ENCODE measurements around the gene NEDD4L.
"Not testable (repeated sequence)": the region's sequence is repeated elsewhere in the genome, so short reads cannot be mapped to it uniquely, and the experiment has no call there.

Gene NEDD4L

DNA sequence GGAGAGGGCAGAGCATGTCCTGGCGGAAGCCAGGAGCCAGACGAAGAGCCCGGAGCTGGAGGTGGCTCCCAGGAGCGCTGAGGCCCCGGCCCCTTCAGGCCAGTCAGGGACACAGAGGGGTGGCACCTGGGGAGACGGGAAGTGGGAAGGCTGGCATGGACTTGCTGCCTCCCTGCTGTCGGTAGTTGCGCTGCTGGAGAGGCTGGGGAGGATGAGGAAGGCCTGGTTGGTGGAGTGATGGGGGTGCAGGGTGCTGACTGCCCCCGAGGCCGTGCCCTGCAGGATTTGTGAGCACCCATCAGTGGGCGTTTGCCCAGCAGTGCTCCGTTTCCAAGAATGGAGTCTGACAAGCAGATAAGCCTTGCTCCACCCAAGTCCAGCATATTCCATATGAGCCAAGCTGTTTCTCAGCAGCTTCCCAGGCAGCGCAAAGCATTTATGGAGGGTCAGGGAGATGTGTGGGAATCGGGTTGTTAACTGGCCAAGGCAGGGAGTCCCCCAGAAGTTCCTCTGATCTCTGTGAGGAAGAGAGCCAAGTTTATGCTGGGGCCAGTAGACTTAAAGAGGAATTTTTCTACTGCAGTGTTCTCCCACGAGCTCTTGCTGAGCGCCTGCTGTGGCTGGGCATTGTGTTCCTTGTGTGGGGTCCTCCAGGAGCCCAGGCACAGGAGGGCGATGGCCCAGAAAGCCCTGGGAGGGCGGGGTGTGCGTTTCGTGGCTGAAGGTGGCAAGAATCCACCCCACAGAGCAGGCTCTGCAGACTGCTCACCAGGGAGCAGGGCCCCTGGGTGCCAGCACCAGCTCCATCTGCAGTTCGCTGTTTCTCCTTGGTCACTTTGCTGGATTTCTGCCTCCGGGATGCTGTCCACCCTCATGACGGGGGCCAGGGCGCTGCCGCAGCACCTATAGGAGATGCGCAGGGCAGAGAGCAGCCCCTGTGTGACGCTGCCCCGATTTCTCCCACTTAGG lies 334.7 kb downstream of the NEDD4L start:
- DNase-seq (ENCODE audit: low spot score), result no peak

DNA sequence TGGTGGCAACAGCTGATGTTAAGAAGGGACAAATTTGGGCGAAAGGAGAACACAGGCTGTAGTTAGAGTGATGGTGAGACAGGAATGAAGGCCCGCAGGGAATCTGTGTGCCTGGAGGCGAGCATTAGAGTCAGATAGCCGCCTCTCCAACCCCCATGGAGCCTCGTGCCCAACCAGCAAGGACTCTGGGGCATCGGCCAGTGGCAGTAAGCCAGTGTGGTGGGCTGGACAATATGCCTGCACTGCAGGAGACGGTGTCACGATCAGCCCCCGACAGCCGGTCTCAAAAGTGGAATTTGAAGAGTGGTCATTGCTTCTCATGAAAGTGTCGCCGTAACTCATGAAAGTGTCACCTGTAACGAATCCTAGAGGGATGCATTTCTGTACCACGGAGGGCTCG lies 335.4 kb downstream of the NEDD4L start:
- DNase-seq (ENCODE audit: low spot score), result no peak

DNA sequence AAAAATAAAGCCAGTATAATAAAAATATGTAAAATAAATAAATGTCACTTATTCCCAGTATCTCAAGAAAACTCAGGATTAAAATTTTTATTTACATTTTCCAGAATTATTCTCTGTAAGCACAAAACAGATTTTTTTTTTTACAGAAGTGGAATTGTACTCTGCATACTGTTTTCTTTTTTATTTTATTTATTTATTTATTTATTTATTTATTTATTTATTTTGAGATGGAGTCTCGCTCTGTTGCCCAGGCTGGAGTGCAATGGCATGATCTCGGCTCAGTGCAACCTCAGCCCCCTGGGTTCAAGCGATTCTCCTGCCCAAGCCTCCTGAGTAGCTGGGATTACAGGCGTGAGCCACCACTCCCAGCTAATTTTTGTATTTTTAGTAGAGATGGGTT lies 336.1 kb downstream of the NEDD4L start:
- not testable (repeated sequence) for DNase-seq (ENCODE audit: low spot score)

DNA sequence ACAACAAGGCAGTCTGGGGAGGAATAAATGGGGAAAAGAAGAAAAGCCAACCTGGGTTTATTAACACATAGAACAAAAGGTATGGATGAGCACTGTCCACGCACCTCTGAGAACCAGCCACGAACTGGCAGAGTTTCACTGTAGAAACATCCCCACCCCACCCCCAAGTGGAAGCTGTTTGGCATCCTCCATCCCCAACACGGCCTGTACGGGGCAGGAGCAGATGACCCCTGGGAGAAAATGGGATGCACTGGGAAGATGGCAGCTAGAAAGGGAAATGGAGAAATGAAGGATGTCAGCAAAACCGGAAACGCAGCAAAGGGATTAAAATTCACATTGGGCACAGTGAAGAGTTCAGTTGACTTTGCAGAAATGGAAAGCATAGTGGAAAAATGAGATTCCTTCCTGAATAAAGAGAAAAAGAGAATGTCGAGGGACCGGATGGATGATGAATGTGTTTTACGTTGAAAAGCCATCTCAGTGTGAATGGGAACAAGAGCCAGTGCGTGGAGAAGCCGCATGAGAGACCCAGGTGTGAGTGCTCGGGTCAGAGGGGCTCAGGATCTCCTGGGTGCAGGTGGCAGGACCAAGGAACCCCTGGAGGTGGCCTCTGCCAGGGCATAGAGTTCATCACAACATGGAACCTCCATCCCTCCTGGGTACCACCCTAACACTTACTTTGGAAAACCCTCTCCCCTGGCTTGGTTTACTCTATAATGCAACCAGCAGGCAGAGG lies 337.8 kb downstream of the NEDD4L start:
- no peak for DNase-seq (ENCODE audit: low spot score)

DNA sequence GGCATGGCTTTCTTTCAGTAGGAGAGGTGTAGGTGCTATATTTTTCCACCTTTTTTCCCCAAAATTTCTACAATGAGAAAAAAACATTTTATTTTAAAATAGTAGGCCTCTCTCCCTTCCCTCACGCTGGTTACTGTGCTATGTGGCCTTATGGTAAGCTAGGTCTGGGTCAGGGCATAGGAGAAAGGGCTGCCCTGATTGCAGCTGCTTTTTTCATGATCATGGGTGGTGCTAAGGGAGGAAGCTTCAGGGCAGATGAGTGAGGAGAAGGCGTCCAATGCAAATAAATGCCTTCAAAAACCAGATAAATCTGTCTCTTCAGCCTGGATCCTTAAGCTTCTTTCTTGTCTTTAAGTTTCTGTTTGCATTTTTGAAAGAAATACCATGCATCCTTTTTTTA lies 338.4 kb downstream of the NEDD4L start:
- no peak for DNase-seq (ENCODE audit: low spot score)

DNA sequence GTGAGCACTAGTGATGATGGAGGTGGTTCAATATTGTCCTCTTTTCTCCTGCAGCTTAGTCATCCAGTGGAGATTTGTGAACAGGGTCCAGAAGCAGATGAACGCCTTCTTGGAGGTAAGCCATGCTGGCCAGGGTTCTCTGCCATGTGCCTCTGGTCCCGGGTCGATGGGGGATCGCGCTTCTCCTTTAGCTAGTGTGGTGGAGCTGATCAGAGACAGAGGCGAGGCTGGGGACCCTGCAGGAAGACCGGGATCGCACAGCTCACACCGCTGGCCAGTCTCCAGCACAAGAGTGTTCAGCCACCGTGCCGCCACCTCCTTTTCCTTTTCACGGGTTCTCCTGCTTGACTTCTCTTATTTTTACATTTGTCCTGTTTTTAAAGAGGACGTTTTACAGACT lies 341.4 kb downstream of the NEDD4L start:
- DNase-seq (ENCODE audit: low spot score), result no peak

DNA sequence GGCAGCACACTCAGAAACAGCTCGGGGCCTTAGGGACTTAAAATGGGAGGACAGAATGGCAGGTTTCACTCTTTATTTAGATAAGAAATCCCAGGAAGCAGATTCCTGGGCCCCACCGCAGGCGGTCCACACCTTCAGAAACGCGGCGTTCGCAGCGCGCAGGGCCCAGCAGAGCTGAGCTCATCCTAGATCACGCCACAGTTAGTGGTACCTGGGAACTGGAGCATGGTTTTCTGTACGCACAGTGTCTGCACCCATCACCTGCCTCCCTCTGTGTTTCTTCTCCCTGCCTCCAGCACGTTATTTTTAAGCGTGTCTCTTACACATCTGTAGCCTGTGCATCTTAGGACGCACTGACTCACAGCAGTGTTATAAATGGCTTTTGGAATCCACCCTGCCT lies 342.8 kb downstream of the NEDD4L start:
- no peak for DNase-seq (ENCODE audit: low spot score)

DNA sequence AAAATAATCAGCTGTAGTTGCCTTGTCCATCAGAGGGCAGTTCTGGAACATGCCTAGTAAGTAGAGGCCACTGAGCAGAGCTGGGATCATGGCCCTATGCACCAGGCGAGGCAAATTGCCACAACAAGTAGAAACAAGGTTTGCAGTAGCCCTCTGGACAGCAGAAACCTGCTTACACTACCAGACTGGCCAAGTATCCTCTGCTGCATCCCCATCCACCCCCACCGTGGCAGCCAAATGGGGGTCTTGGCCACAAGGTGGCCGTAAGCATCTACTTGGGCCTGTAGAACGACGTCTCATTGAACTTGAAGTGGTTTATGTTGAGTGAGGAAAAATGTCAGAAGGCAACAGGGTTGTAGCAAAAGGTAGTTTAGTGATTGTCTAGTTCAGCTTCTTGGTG lies 343.7 kb downstream of the NEDD4L start:
- DNase-seq (ENCODE audit: low spot score), result no peak

DNA sequence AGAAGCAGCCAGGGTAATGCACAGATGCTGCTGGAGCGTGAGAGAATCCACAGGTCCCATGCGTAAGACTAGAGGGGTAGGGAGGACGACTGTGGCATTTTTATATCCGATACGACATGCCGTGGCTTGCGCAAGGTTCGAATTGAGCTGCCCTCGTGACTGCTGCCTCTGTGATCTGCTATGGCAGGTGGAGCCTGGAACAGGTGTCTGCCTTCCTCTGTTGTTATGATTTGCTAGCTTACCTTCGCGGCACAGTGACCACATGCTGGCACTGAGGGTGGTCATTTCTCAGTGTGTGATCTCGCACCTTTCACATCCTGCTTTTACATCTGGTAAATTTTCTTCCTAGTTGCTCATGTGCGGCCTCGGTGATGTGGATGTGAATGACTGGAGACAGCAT lies 344.7 kb downstream of the NEDD4L start:
- DNase-seq (ENCODE audit: low spot score), result no peak

DNA sequence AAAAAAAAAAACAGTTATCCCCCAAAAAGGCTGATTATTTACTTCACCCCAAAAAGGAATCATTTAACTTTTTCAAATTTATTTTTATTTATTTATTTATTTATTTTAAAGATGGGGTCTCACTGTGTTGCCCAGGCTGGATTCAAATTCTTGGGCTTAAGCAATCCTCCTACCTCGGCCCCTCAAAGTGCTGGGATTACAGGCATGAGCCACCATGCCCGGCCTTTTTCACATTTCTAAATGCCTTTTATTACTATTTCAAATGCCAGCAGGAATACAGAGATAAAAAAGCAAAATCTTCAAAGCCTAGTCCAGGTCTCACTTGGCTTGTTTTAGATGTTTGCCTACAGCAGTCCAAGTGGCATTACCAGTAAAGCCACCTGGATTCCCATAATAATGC lies 345.7 kb downstream of the NEDD4L start:
- no peak for DNase-seq (ENCODE audit: low spot score)

DNA sequence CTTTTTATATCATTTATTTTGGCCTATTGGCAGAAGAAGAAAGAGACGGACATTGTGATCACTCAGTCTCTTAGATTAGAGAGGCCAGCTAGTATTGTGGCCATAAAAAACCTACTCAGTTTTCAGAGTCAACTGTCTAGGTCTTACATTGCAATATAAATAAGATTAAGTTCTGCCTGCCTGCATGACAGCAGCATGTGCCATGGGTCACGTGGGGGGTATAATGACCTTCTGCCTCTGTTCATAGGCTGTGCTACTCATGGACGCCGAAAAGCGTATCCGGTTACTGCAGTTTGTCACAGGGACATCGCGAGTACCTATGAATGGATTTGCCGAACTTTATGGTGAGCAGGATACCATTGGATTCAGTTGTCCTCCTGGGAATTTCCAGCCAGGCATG lies 346.4 kb downstream of the NEDD4L start:
- no peak for DNase-seq (ENCODE audit: low spot score)

DNA sequence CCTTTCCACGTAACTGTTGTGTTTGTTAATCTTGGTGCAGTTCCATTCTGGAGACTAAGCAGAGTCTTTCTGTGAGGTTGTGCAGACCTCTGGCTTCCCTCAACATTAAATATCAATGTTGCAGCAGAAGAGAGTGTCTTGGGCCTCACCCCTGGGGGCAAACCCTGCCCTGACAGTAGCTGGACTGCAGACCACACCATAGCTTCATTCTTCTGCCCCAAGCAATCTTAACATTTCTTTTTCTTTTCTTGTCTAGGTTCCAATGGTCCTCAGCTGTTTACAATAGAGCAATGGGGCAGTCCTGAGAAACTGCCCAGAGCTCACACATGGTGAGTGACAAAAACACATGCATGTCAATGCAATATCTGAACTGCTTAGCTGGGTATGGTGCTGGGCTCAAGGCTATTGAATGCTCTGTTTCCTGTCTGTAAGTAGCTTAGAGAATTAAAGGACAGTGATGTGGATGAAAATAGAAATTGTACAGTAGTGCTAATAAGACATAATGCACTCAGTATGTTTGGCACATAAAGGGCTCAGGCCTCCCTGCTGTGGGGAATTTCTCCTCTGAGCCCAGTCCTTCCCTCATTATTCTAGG lies 347.3 kb downstream of the NEDD4L start:
- no peak for DNase-seq (ENCODE audit: low spot score)

DNA sequence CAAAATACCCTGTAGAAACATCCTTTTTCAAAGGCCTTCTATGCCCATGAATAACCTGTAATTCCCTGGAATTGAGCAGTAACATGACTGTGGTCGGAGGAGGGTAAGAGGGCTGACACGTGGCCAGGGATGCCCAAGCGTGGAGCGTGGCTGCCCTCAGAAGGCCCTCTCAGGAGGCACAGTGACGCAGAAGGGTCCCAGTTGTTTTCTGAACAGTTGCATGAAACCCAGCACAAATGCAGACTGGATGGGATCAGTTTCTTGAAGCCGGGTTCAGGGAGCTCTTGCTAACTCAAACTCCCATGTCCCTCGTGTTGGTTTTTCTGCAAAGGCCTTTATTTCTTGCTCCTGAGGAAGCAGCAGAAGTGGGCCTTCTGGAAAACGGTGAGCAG lies 347.9 kb downstream of the NEDD4L start:
- DNase-seq (ENCODE audit: low spot score), result no peak

DNA sequence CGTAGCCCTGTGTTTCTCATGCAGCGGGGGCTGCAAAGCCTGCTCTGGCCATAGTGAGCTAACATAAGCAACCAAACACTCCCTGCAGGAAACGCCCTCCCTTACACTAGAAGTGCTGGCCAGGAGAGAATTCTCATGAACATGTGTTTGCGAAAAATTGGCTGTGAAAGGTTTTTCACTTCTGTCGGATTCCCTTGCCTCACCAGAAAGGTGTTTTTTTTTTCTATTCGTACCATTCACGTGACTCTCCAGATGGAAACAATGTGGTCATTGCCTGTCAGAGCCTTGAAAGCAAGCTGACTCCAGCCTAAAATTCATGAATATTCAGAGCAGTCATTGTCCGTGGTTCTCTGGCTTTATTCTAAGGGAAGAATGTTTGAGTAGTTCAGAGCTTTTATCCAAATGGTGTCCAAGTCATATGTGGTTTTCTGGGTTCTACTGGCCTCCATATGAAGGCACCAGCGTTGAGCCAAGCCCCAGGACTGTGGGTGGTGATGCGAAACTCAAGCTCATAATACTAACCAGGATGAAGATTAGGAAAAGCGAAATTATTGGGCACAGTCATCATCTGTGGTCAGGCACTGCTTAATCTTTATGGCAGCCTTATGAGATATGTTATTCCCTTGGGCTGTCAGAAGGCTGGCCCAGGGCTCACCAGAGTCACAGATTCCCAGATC lies 348.4 kb downstream of the NEDD4L start:
- DNase-seq (ENCODE audit: low spot score), result no peak

DNA sequence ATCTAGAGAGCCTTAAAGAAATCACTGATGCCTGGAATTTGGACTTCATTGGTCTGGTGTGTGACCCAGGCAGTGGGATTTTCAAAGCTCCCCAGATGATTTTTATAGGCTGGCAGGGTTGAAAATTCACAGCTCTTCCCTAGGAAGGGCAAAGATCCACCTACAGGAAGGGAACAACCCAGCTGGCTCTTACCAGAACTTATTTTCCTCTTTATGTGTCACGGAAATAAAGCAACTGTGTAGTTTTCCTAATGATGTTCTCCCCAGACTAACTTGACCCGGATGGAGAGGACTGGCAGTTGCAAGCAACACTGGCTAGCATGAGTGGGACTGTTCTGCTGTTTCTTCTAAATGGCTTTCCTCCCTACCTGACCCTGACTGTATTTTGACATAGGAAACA lies 349.3 kb downstream of the NEDD4L start:
- DNase-seq (ENCODE audit: low spot score), result no peak

DNA sequence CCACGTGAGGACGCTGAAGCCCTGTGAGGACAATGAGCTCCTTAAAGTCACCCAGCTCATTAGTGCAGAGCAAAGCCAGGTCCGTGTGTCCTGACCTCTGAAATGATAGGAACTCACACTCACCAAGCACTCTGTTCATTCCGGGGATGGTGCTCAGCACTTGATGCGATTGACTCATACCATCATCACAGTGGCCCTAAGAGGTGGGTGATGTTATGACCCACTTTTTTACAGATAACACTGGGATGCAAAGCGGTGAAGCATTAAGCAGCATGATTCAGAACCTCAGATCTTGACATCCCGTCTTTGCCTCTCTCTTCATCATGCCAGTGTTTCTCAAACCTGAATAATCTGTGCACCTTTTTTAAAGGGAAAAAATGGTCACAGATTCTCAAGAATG lies 350.0 kb downstream of the NEDD4L start:
- no peak for DNase-seq (ENCODE audit: low spot score)

DNA sequence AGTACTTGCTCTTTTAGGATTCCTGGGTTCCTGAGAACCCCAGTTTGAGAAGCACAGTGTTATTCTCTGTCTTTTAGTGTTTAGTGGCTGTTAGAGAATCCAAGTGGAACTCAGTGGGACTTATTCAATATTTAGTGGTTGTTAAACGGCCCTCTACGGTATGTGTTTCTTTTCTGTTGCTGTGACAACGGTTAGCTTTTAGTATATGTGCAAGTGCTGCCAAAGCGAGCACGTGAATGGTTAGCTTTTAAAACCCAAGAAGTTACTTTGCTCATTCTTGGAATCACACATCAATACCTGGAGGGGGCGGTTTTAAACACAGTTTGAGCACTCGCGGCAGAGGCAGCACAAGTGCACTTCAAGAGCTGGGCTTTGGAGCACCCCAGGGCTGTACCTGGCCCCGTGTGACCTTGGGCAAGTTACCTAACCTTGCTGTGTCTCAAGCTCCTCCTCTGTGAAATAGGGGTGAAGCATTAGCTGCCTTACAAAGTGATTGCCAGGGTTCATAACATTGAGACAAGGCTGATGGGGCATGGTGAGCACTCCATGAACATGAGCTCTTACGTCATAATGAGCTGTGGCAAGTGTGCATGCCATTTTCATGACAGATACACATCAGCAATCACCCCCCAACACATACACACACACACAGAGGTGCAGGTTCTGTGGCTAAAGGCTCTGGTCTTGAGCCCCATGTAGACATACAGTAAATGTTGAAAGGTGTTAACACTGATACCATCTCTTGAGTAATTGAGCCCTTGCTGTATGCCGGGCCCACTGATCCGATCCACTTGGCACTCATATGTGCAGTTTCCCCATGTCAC lies 350.8 kb downstream of the NEDD4L start:
- no peak for DNase-seq (ENCODE audit: low spot score)

DNA sequence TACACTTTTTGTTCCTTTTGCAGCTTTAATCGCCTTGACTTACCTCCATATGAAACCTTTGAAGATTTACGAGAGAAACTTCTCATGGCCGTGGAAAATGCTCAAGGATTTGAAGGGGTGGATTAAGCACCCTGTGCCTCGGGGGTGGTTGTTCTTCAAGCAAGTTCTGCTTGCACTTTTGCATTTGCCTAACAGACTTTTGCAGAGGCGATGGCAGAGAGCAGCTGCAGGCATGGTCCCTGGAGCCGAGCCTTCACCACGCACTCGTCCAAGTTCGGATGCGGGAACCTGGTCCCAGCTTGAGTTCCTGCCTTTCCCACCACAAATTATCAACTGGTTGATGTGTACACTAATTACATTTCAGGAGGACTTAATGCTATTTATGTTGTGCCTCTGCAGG lies 352.1 kb downstream of the NEDD4L start:
- no peak for DNase-seq (ENCODE audit: low spot score)

DNA sequence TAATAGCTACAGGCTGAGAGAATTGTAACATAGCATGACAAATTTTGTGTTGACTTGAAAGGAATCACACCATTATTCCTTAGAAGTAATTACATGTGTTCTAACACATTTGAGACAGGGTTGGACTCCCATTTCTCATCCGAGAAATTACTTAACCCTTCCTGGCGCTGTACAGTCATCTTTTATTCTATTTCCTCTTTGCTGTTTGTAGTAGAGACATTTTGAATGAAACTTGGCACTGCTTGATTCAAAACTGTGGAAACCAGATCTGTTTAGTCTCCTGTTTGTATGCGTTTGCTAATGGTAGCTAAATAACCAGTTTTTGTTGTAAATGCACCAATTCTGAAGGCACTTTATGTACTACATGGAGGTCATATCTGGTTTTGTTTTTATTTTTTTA lies 352.9 kb downstream of the NEDD4L start:
- DNase-seq (ENCODE audit: low spot score), result no peak

DNA sequence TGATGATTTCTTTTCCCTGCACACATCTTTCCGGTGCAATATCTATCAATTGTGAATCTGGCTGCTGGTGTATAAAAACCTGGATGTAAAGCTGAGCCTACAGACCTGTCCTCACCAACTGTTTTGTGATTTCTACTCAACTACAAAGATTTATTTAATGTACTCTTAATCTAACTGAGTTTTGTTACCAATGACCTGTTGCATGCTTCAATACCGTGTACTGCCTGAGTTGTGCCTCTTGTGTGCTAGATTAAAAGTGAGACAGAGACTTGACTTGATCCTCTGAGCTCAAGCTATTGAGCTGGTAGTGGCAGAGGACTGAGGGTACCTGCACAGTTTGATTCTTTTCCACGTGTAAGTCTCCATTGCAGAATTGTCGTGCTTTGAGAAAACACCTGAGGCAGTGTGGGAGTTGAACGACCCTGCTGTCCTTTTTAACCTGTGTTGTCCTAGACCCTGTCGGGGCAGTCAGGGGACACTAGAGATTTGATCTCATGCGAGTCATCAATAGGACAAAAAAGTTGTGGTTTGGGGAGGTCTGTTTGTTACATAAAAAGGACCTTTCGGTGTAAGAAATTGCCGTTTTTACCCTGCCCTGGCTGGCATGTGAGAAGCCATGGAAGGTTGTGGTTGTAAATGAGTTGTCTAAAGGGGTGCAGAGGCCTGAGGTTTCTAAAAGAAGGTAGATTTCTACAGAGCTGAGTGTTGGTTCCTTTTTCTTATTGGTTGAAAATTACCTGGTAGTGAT lies 353.5 kb downstream of the NEDD4L start:
- DNase-seq (ENCODE audit: low spot score), result no peak
